HG03354 (cell line): ENCODE data around the gene MRNIP.
A peak's percentile ranks its signal among the peaks of the same experiment; 100 is the strongest.
"Not testable (repeated sequence)": the region's sequence is repeated elsewhere in the genome, so short reads cannot be mapped to it uniquely, and the experiment has no call there.

Experiments used
- ATAC-seq: cut with Tn5 transposase; IDR thresholded peaks from one replicate; pipeline ENCODE4 v1.9.1; 2021; ENCODE audit warnings: mild to moderate bottlenecking; ENCODE audit not compliant: unreplicated experiment, poor library complexity, severe bottlenecking

Gene MRNIP

DNA sequence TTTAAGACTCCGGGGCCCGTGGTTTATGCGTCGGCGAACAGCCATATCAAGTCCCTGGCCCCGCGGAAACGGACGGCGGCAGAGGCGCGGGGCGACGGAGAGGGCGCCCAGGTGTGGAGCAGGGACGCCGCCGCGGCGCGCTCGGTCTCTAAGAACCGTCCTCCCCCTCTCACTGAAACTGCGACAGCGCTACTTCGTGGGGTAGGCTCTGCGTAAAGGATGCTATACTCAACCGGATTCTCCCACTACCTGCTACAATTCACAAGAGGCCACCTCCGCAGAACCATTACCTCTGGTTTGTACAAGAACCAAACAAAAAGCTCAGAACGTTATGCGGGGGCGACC, 404 bp downstream of the MRNIP start:
- peak; percentile 58 for ATAC-seq

- ATAC-seq, result no peak
Observed at GRCh38 chr5:179854356-179854755, 4.3 kb downstream of the MRNIP start.

- peak; percentile 78 for ATAC-seq
Observed at GRCh38 chr5:179852993-179853547, 5.5 kb downstream of the MRNIP start.

DNA sequence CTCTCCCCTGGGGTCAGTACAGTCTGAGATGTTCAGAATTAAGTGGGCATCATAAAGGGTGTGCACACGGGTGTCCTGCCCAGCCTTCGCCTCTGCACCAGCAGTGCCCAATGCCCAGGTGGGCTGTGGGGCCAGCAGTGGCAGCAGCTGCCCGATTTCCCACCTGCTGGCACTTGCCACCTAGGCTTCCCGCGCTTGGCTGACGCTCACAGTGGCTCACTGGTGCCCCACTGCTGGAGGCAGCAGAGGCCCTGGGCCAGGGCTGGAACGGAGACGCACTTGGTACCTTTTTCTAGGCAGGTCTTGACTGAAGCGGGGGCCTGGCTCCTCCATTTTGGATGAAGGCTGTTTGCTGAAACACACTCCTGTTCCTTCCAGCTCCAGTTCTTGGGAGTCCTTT, 17.0 kb downstream of the MRNIP start:
- no peak for ATAC-seq

DNA sequence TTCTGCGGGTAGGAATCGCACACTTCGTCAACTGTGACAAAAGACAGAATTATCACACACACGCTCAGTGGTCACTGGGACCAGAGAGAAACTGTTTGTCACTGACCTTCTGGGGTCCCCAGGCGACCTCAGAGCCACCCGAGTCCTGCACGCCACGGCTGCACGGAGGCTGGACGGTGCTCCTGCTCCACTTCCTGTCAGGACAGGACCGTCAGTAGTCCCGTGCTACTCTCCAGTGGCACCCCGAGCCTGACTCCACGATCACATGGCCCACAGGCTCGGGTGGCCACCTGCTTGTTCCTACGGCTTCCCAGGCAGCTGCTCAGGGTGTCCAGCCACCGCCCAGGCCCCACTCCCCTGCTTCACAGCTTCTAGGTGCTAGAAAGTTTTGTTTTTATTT, 17.9 kb downstream of the MRNIP start:
- ATAC-seq, result no peak

GRCh38 chr5:179840321-179840720, 18.3 kb downstream of the MRNIP start:
- no peak for ATAC-seq

DNA sequence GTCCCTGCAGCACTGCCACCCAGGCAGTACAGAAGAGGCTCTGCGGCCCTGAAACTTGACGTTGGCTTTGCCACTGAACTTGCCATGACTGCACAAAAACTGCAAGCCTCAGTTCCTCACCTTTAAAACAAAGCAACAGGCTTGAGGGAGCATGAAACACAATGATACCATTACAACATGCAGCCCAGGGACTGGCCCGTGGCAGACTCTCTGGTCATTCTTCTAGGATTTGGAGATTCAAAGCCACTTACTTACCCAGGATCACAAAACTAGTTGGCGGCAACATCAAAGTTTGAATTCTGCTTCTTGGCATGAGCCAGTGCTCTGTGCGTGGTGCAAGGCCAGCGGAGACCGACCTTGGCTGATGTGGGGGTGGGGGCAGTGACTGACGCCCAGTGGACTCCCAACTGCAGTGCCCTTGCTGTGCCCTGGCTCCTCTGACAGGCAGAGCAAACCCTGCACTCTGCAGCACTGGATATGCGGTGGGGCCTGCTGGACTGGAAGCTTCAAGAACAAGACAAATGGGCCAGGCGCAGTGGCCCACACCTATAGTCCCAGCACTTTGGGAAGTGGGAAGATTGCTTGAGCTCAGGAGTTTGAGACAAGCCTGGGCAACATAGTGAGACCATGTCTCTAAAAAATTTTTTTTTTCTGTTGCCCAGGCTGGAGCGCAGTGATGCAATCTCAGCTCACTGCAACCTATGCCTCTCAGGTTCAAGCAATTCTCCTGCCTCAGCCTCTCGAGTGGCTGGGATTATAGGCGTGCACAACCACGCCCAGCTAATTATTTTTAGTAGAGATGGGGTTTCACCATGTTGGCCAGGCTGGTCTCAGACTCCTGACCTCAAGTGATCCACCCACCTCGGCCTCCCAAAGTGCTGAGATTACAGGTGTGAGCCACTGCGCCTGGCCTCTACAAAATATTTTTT, 19.0 kb downstream of the MRNIP start:
- no peak for ATAC-seq

DNA sequence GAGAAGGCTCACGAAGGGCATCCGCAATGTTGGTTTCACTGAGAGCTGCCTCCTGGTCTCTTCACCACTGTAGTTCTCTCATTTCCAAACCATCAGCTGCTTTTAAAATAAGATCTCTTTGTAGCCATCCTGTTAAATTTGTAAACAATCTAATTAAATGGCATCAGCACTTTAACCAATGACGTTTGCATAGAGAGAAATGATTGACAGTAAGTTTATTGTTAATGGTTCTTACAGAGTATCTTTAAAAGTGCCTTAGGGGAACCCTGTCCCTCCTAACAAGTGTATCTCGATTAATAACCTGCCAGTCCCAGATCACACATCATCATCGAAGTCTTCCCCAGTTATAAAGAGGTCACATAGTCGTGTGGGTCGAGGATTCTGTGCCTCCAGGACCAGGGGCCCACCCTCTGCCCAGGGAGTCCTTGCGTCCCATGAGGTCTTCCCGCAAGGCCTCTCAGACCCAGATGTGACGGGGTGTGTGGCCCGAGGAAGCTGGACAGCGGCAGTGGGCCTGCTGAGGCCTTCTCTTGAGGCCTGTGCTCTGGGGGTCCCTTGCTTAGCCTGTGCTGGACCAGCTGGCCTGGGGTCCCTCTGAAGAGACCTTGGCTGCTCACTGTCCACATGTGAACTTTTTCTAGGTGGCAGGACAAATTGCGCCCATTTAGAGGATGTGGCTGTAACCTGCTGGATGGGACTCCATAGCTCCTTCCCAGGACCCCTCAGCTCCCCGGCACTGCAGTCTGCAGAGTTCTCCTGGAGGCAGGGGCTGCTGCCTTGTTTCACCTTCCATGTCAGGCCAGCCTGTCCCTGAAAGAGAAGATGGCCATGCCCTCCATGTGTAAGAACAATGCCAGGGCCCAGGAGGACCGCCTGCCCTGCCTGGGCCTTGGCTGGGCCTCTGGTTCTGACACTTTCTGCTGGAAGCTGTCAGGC, 21.3 kb downstream of the MRNIP start:
- ATAC-seq, result no peak

GRCh38 chr5:179836225-179837019, 22.2 kb downstream of the MRNIP start:
- ATAC-seq, result peak; percentile 70

GRCh38 chr5:179834871-179835270, 23.7 kb downstream of the MRNIP start:
- not testable (repeated sequence) for ATAC-seq

GRCh38 chr5:179834120-179834519, 24.5 kb downstream of the MRNIP start:
- no peak for ATAC-seq

GRCh38 chr5:179833709-179834070, 24.9 kb downstream of the MRNIP start:
- no peak for ATAC-seq

DNA sequence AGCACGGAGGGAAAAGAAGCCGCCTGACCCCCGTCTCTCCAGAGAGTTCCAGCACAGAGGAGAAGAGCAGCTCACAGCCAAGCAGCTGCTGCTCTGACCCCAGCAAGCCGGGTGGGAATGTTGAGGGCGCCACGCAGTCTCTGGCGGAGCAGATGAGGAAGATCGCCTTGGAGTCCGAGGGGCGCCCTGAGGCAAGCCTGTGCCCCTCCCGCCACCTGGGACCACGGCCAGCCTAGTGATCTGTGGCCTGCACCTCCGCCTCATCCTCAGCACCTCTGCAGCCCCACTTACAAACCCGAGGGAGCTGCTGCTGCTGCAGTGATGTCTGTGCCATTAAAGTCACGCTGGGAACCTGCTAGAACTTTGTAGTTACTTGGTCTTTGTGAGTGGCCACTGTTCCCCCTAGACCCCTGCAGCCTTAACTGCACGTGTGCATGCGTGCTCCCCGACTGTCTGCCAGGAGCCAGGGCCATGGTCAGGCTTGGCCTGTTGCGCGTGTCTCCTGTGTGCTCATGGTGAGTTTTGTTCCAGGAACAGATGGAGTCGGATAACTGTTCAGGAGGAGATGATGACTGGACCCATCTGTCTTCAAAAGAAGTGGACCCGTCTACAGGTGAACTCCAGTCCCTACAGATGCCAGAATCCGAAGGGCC, 25.4 kb downstream of the MRNIP start:
- ATAC-seq, result no peak

DNA sequence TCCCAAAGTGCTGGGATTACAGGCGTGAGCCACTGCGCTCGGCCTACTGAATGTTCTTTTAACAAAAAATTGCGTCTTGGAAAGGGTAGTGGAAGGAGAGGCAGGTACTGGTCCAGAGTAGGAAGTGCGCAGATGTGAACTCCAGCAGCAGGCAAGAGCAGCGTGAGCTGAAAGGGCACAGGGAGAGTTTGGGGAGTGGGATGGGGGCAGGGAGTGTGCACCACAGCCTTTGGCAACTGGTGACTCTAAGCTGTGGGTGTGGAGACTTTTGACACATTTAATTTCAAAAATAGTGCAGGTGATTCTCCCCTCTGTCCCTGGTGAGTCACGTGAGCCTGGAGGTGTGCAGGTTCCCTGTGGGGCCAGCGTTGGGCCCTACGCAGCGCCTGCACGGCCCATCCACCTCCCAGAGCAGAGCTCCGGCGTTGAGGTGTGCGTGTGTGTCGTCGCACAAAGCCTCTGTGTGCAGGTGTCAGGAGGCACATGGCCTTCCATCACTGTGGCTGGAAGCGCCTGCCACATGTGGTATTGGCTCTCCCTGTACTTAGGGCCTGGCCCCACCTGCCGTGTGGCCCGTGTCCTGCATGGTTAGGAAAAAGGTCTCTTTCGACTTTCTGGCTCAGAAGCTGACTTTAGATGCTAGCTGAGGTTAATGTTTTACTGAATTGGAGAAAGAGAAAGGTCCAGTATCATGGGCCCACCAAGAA, 26.4 kb downstream of the MRNIP start:
- ATAC-seq, result no peak

DNA sequence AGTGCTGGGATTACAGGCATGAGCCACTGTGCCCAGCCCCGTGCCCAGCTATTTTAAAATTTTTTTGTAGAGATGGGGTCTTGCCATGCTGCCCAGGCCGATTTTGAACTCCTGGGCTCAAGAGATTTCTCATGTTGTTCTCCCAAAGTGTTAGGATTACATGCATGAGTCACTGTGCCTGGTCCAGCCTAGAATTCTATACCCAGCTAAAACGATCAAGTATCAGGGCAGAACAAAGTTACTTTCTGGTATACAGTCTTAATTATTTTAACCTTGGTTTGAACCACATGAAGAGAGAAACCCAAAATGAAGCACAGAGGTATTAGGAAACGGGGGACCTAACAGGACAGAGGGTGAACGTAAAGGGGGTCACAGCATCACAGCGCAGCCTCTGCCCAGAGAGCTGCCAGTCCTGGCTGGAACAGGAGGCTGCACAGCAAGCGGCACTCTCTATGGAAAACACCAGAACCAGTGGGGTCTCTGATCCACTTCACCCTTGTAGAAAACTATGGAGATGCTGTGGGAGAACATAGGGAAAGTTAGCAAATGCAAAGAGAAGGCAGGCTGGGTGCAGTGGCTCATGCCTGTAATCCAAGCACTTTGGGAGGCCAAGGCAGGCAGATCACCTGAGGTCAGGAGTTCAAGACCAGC, 27.7 kb downstream of the MRNIP start:
- no peak for ATAC-seq

GRCh38 chr5:179829732-179830435, 28.7 kb downstream of the MRNIP start:
- no peak for ATAC-seq

DNA sequence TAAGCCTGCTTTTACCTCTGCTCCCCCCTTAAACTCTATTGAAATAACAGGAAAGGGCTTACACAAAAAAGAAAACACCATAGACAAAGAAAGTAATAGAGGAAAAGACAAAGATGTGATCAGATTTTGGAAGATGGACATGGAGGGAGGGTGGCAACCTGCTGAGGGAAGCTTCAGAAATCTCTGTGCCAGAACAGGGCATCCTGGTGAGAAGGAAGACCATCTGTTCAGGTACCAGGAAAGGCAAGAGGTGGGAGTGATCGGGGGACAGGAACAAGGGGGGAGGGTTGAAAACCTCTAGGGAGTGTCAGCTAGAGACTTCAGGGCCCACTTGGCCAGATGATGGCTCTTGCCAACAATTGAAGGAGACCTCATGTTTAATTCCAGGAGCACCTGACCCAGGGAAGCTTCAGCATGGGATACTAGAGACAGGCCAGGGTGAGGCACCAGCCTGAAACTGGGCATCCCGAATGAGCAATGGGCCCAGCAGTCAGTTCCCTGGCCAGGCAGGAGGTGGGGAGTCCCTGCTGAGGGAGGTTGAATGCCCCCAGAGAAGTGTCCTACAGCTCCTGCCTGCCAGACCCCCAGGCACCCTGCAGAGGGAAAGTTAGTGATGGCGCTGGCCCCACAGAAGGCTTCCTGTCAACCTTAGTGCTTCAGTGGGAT, 29.7 kb downstream of the MRNIP start:
- ATAC-seq, result no peak
